KMS-11 (cell line): ENCODE measurements around the gene ARID1A.

ENCODE experiments used
- H2AFZ ChIP-seq: fragments of 200-600 bp; sonication (generic); 2 replicates; pipeline ENCODE4 v1.6.1; 2016; ENCODE audit warnings: antibody characterized with exemption, mixed run types, low read depth
- H3K27ac ChIP-seq: fragments of 200-600 bp; sonication (generic); 2 replicates; pipeline ENCODE4 v1.6.1; 2016; ENCODE audit warnings: mild to moderate bottlenecking, mixed run types
- H3K27me3 ChIP-seq: fragments of 200-600 bp; sonication (generic); 2 replicates; pipeline ENCODE4 v1.6.1; 2017; ENCODE audit warnings: mild to moderate bottlenecking, low read depth, mixed run types, moderate library complexity; ENCODE audit not compliant: insufficient read depth
- H3K36me3 ChIP-seq: fragments of 200-600 bp; sonication (generic); 2 replicates; pipeline ENCODE4 v1.6.1; 2017; ENCODE audit warnings: mild to moderate bottlenecking, mixed run types; ENCODE audit not compliant: insufficient read depth
- H3K4me1 ChIP-seq: fragments of 200-600 bp; sonication (generic); 2 replicates; pipeline ENCODE4 v1.6.1; 2016; ENCODE audit warnings: mild to moderate bottlenecking, low read depth, mixed run types; ENCODE audit not compliant: poor library complexity, severe bottlenecking
- H3K4me2 ChIP-seq: fragments of 200-600 bp; sonication (generic); 2 replicates; pipeline ENCODE4 v1.7.0; 2016; ENCODE audit warnings: mild to moderate bottlenecking, mixed run types
- H3K4me3 ChIP-seq: fragments of 200-600 bp; sonication (generic); IDR thresholded peaks from 2 replicates; pipeline ENCODE4 v1.6.1; 2017; ENCODE audit warnings: low read depth, low read length, mixed read lengths; ENCODE audit not compliant: insufficient read depth
- H3K79me2 ChIP-seq: fragments of 200-600 bp; sonication (generic); 2 replicates; pipeline ENCODE4 v1.6.1; 2016; ENCODE audit warnings: low read depth, mixed run types; ENCODE audit not compliant: insufficient read depth
- H3K9ac ChIP-seq: fragments of 200-600 bp; sonication (generic); 2 replicates; pipeline ENCODE4 v1.6.1; 2016; ENCODE audit warnings: mild to moderate bottlenecking, mixed run types
- H4K20me1 ChIP-seq: fragments of 200-600 bp; sonication (generic); 2 replicates; pipeline ENCODE4 v1.6.1; 2016; ENCODE audit warnings: mild to moderate bottlenecking, mixed run types; ENCODE audit not compliant: insufficient read depth
- CTCF ChIP-seq: fragments of 200-600 bp; sonication (generic); conservative IDR thresholded peaks from 2 replicates; pipeline ENCODE4 v1.6.1; 2017; ENCODE audit warnings: low read depth, mild to moderate bottlenecking, antibody characterized with exemption, low read length, moderate library complexity, mixed read lengths

Gene ARID1A

DNA sequence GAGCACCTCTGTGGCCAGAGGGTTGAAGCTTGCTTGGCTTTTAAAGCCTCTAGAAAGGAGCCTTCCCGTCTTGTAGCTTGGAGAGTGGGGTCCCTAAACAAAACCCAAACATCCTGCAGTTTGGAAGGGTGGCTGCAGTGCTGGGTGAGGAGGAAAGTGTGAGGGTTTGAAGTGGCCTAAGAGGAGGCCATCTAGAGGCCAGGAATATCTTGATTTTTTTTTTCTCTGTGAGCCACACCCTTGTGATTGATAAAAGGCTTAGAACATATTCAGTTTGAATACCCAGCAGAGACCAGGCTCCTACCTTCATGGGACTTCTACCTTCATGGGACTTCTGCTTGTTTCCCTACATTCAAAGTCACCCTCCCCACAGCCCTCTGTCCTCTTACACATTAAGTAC is 54.6 kb downstream of the ARID1A start:
- Histone ChIP-seq H3K4me1 (peaks cover 14% of the 10 kb centered on the region), H3K27ac (no peak overlapping the region), H3K4me2 (no peak overlapping the region), H3K9ac (no peak overlapping the region), H3K79me2 (peaks cover 75% of the 10 kb centered on the region), H3K36me3 (peaks cover 7% of the 10 kb centered on the region; the same call in 1 of the 2 replicates), H2AFZ (no peak overlapping the region), H3K4me3 (no peak overlapping the region), H4K20me1 (peaks cover 4% of the 10 kb centered on the region; the same call in 1 of the 2 replicates), H3K27me3 (no peaks in the 10 kb centered on the region)
- TF ChIP-seq CTCF: no peak

DNA sequence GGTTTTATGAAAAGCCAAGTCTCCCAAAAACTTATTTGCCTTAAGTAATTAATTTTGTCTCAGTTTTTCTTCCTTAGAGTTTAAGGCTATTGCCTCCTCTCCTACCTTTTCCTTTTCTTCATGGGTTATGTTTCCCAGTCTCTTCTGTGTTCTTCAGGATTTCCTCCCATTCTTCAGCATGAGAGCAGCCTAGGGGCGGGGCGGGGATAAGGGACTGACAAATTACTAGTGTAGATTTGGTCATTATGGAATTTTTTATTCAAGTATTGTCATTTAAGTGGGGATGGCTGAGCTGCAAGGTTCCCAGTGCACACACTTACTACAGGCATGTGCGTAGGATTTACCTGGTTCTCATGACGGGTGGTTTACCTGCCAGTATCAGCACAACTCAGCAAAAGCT is 56.7 kb downstream of the ARID1A start:
- no peak overlapping the region for H3K4me2 ChIP-seq
- no peak overlapping the region for H2AFZ ChIP-seq
- H3K4me1 ChIP-seq: peaks cover 5% of the 10 kb centered on the region
- no peak overlapping the region for H3K27ac ChIP-seq
- no peak for TF ChIP-seq CTCF
- no peak overlapping the region for H3K9ac ChIP-seq
- H3K79me2 ChIP-seq: peaks cover 70% of the 10 kb centered on the region
- peaks cover 4% of the 10 kb centered on the region; the same call in 1 of the 2 replicates for H4K20me1 ChIP-seq
- H3K27me3 ChIP-seq: no peaks in the 10 kb centered on the region
- peaks cover 3% of the 10 kb centered on the region; the same call in 1 of the 2 replicates for H3K36me3 ChIP-seq
- no peak overlapping the region for H3K4me3 ChIP-seq

- Histone ChIP-seq H3K27me3 (no peaks in the 10 kb centered on the region), H3K4me3 (no peak overlapping the region), H3K36me3 (peaks cover 3% of the 10 kb centered on the region; the same call in 1 of the 2 replicates), H3K9ac (no peak overlapping the region), H3K4me2 (no peak overlapping the region), H2AFZ (no peak overlapping the region), H3K79me2 (peaks cover 66% of the 10 kb centered on the region), H3K4me1 (peaks cover 5% of the 10 kb centered on the region), H3K27ac (no peak overlapping the region), H4K20me1 (peaks cover 4% of the 10 kb centered on the region; the same call in 1 of the 2 replicates)
- TF ChIP-seq CTCF: no peak
Observed at GRCh38 chr1:26754086-26754874, 58.5 kb downstream of the ARID1A start.

DNA sequence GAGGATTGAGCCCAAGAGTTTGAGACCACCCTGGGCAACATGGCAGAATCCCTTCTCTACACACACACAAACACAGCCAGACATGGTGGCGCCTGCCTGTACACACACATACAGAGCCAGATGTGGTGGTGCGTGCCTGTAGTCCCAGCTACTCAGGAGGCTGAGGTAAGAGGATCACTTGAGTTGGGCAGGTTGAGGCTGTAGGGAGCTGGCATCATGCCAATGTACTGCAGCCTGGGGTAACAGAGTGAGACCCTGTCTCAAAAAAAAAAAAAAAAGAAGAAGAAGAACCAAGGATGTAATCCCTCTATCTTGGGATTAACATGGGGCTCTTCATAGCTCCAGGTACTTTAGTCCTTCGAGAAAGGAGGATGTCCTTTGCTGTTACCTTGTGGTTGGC is 62.5 kb downstream of the ARID1A start:
- H3K4me2 ChIP-seq: no peak overlapping the region
- H3K4me1 ChIP-seq: peaks cover 2% of the 10 kb centered on the region
- TF ChIP-seq CTCF: no peak
- H2AFZ ChIP-seq: no peak overlapping the region
- H3K27ac ChIP-seq: no peak overlapping the region
- no peaks in the 10 kb centered on the region for H4K20me1 ChIP-seq
- no peak overlapping the region for H3K9ac ChIP-seq
- H3K36me3 ChIP-seq: peaks cover 11% of the 10 kb centered on the region; the same call in 1 of the 2 replicates
- H3K4me3 ChIP-seq: no peak overlapping the region
- peaks cover 46% of the 10 kb centered on the region; the same call in 1 of the 2 replicates for H3K79me2 ChIP-seq
- H3K27me3 ChIP-seq: no peaks in the 10 kb centered on the region
